ENCODE results near the gene GSDME. TPM values are rescaled to one million over a fixed set of nuclear protein-coding genes. Genes with fewer than 3 reads are reported as not detected.

Gene GSDME
- total and polyA plus RNA-seq, 10 of the 15 experiments (the other 5 are each of a cell fraction or from before 2014, with no cell fraction given) = 23.7 to 245 (median 128) TPM

- no peak overlapping the region for H3K4me2 ChIP-seq (ENCODE audit: control insufficient read depth, insufficient read depth)
- intact Hi-C loops (cut with micrococcal nuclease; ENCODE audit: unreplicated experiment) = no loop called here
- POLR2A ChIA-PET = interaction anchor here (0.9 kb wide), 1 partner anchor 22 kb away, joined by 3 read pairs; no protein-coding TSS in a partner anchor
- SMC1A ChIA-PET (ENCODE audit: uncharacterized antibody, unreplicated experiment) = interaction anchor here (2.5 to 5.0 kb wide), 2 partner anchors 34 to 54 kb away, joined by 7 to 21 read pairs; no protein-coding TSS in a partner anchor
- H3K9ac ChIP-seq (ENCODE audit: control insufficient read depth, insufficient read depth, low read length) = no peak overlapping the region
- no peak overlapping the region for H3K4me3 ChIP-seq
- ATAC-seq = no peak
- no TSS peak for BruUV-seq (replicated peaks)
- peaks cover 61% of the 10 kb centered on the region for H3K4me1 ChIP-seq (ENCODE audit: control insufficient read depth, insufficient read depth, low read length)
- no peak for DNase-seq (ENCODE audit: low read depth, low spot score)
- H3K36me3 ChIP-seq (ENCODE audit: control insufficient read depth in 2 of 2, insufficient read depth in 2 of 2, low read length in 1 of 2) = 0 out of 4 replicates have a peak, but pooled peaks cover 0 to 3% of the 10 kb centered on the region in 2 experiments
- FAIRE-seq = no peak
- no peak overlapping the region for H2AFZ ChIP-seq (ENCODE audit: control insufficient read depth, low read depth, low read length)
- H3K9me3 ChIP-seq (replicated peaks; ENCODE audit: control insufficient read depth, insufficient read depth, low read length) = no peaks in the 10 kb centered on the region
- no peaks in the 10 kb centered on the region for H3K27me3 ChIP-seq (replicated peaks in 1 of 2; ENCODE audit: control insufficient read depth in 2 of 2, insufficient read depth in 2 of 2, low read length in 1 of 2)
- no peaks in the 10 kb centered on the region for H4K20me1 ChIP-seq (ENCODE audit: control insufficient read depth, insufficient read depth)
- no peak overlapping the region for H3K27ac ChIP-seq (ENCODE audit: control insufficient read depth, insufficient read depth)
- RAD21 ChIA-PET (ENCODE audit: unreplicated experiment) = no interaction called here
- in situ Hi-C loops (cut with MboI) = no loop called here
- CTCF ChIA-PET = interaction anchor here (1.2 kb wide), 2 partner anchors 30 to 128 kb away, joined by 3 read pairs; no protein-coding TSS in a partner anchor
- H3K79me2 ChIP-seq (ENCODE audit: control insufficient read depth, insufficient read depth, low read length) = peaks cover 19% of the 10 kb centered on the region
- 45% methylated on average over 10 of the region's 10 CpGs for WGBS (ENCODE audit: insufficient coverage, insufficient replicate concordance, low lambda C conversion rate, missing lambda C conversion rate)
- TF ChIP-seq BHLHE40 (IDR thresholded peaks at IDR 0.05; ENCODE audit: borderline replicate concordance in 1 of 2, low read depth in 2 of 2, low read length in 1 of 2) (no peak), IKZF2 (IDR thresholded peaks at IDR 0.05) (no peak), PKNOX1 (IDR thresholded peaks at IDR 0.05) (no peak), CUX1 (IDR thresholded peaks at IDR 0.05; ENCODE audit: insufficient replicate concordance, low read depth, low read length) (no peak), KDM1A (IDR thresholded peaks at IDR 0.05; ENCODE audit: borderline replicate concordance) (no peak), RAD51 (IDR thresholded peaks at IDR 0.05) (no peak), RELB (IDR thresholded peaks at IDR 0.05; ENCODE audit: low read depth) (no peak), ZNF687 (IDR thresholded peaks at IDR 0.05) (no peak), RB1 (IDR thresholded peaks at IDR 0.05; ENCODE audit: borderline replicate concordance) (no peak)
Measured at GRCh38 chr7:24721481-24722001, 35.7 kb downstream of the GSDME start.
